ENCODE results near the gene NME8.

The NME8 gene

GRCh38 chr7:37920849-37921805 is 72.7 kb downstream of the NME8 start:
- CTCF ChIA-PET, result no interaction called here
- TF ChIP-seq CTCF (conservative IDR thresholded peaks at IDR 0.05; ENCODE audit: low read depth), result no peak
- DNase-seq (ENCODE audit: low spot score), result no peak
- no peak overlapping the region for H3K27ac ChIP-seq
- POLR2A ChIA-PET (ENCODE audit: low non-redundant PET), result no interaction called here

- no peak for DNase-seq (ENCODE audit: low spot score)
- TF ChIP-seq CTCF (conservative IDR thresholded peaks at IDR 0.05; ENCODE audit: low read depth), result no peak
- ChIA-PET POLR2A (ENCODE audit: low non-redundant PET) (no interaction called here), CTCF (no interaction called here)
- no peak overlapping the region for H3K27ac ChIP-seq
Measured at GRCh38 chr7:37921876-37922275, 73.5 kb downstream of the NME8 start.

- CTCF ChIA-PET, result interaction anchor here (0.6 kb wide), 1 partner anchor 68 kb away, joined by 3 read pairs; no protein-coding TSS in a partner anchor
- TF ChIP-seq CTCF (conservative IDR thresholded peaks at IDR 0.05; ENCODE audit: low read depth), result no peak
- no peak for DNase-seq (ENCODE audit: low spot score)
- H3K27ac ChIP-seq, result no peak overlapping the region
- POLR2A ChIA-PET (ENCODE audit: low non-redundant PET), result no interaction called here
Measured at GRCh38 chr7:37923996-37924395, 75.6 kb downstream of the NME8 start.

GRCh38 chr7:37924491-37925041 is 76.2 kb downstream of the NME8 start:
- CTCF ChIA-PET, result interaction anchor here (0.6 to 0.7 kb wide), 2 partner anchors 7 to 67 kb away, joined by 3 to 4 read pairs; no protein-coding TSS in a partner anchor

GRCh38 chr7:37925620-37926019 is 77.2 kb downstream of the NME8 start:
- no peak for TF ChIP-seq CTCF (conservative IDR thresholded peaks at IDR 0.05; ENCODE audit: low read depth)
- POLR2A ChIA-PET (ENCODE audit: low non-redundant PET), result no interaction called here
- no peak for DNase-seq (ENCODE audit: low spot score)
- CTCF ChIA-PET, result no interaction called here
- no peak overlapping the region for H3K27ac ChIP-seq

More at GRCh38 chr7:37924491-37925041, 76.2 kb downstream of the NME8 start:
- H3K27ac ChIP-seq, result no peak overlapping the region
- DNase-seq (ENCODE audit: low spot score), result no peak
- POLR2A ChIA-PET (ENCODE audit: low non-redundant PET), result no interaction called here
- no peak for TF ChIP-seq CTCF (conservative IDR thresholded peaks at IDR 0.05; ENCODE audit: low read depth)

- ChIA-PET CTCF (no interaction called here), POLR2A (ENCODE audit: low non-redundant PET) (no interaction called here)
- no peak for TF ChIP-seq CTCF (conservative IDR thresholded peaks at IDR 0.05; ENCODE audit: low read depth)
- H3K27ac ChIP-seq, result no peak overlapping the region
- DNase-seq (ENCODE audit: low spot score), result no peak
Measured at GRCh38 chr7:37927773-37928444, 79.5 kb downstream of the NME8 start.

Measured in RWPE1 (cell line).